Lung (tissue), 12 donors: ENCODE results near the gene SULF2. TPM values are rescaled to one million over a fixed set of nuclear protein-coding genes. Genes with fewer than 3 reads are reported as not detected.

Experiments
- ATAC-seq: fragments of 200-7000 bp; cut with Tn5 transposase; one replicate; pipeline ENCODE4 v1.9.1; 2020; ENCODE audit warnings: moderate number of reproducible peaks; ENCODE audit not compliant: insufficient read depth, low FRiP score
- DNase-seq, 3 donors: peaks; one replicate each; pipeline ENCODE4 v3.0.0-alpha.2; 2013 to 2017
- H3K27ac ChIP-seq, 2 donors: one replicate each; pipeline ENCODE4 v1.5.1; 2013; ENCODE audit warnings: mild to moderate bottlenecking in 2 of 2, moderate library complexity in 2 of 2, control low read depth in 1 of 2, inconsistent platforms in 1 of 2, low read depth in 1 of 2, low read length in 1 of 2
- H3K27me3 ChIP-seq, 3 donors: one replicate each; pipeline ENCODE4 v1.5.1; 2013; ENCODE audit warnings: low read length in 2 of 3; ENCODE audit not compliant: control insufficient read depth in 3 of 3, insufficient read depth in 3 of 3
- H3K36me3 ChIP-seq, 4 donors: one replicate each; pipeline ENCODE4 v1.5.1; 2013; ENCODE audit warnings: low read length in 4 of 4, mild to moderate bottlenecking in 1 of 4, moderate library complexity in 1 of 4; ENCODE audit not compliant: control insufficient read depth in 4 of 4, insufficient read depth in 4 of 4
- H3K4me1 ChIP-seq, 5 donors: one replicate each; pipeline ENCODE4 v1.5.1; 2013; ENCODE audit warnings: low read length in 5 of 5, mild to moderate bottlenecking in 2 of 5, moderate library complexity in 1 of 5; ENCODE audit not compliant: control insufficient read depth in 5 of 5, insufficient read depth in 5 of 5
- H3K4me3 ChIP-seq: one replicate; pipeline ENCODE4 v1.5.1; 2013; ENCODE audit warnings: mild to moderate bottlenecking, control low read depth, moderate library complexity
- H3K9ac ChIP-seq, 2 donors: one replicate each; pipeline ENCODE4 v1.5.1; 2013; ENCODE audit warnings: low read length in 2 of 2, control low read depth in 1 of 2; ENCODE audit not compliant: insufficient read depth in 1 of 2
- H3K9me3 ChIP-seq, 4 donors: one replicate each; pipeline ENCODE4 v1.5.1; 2013; ENCODE audit warnings: low read length in 3 of 4, mild to moderate bottlenecking in 1 of 4, moderate library complexity in 1 of 4; ENCODE audit not compliant: control insufficient read depth in 4 of 4, insufficient read depth in 3 of 4
- WGBS, 2 donors: extraction: QIAGEN DNeasy Blood & Tissue Kit; methylation state at CpG; one replicate each; pipeline ENCODE4 v1.1.7; 2013; 5-methylcytosine and 5-hydroxymethylcytosine counted together
- polyA plus RNA-seq, 2 donors: library from polyadenylated mRNA; stranded (reverse); fragments of 200-250 nt; gene quantifications; one replicate each; pipeline ENCODE4 v1.2.1, GENCODE V29; 2013
- total RNA-seq, 2 donors: library from RNA; depleted of rRNA in 1 of 2; stranded (reverse); fragments of >200 nt in 1 of 2; gene quantifications; one replicate each; pipeline ENCODE4 v1.2.1, GENCODE V29; 2014 to 2021
- TF ChIP-seq, protein P1 (sequence below): IDR thresholded peaks from 2 replicates; pipeline ENCODE4 v1.5.1; 2012; ENCODE audit warnings: mild to moderate bottlenecking; ENCODE audit errors: control extremely low read depth, extremely low read depth
- donor health status: control.
- donor health status: control.
- donor health status: Bipolar disorder and iron deficiency.
- donor health status: healthy.
- donor health status: DM: yes; HTN: yes; CAD: no.

SULF2 gene
- total and polyA plus RNA-seq, 4 donors, result 17.7 to 42.4 (median 23.6) TPM

DNA sequence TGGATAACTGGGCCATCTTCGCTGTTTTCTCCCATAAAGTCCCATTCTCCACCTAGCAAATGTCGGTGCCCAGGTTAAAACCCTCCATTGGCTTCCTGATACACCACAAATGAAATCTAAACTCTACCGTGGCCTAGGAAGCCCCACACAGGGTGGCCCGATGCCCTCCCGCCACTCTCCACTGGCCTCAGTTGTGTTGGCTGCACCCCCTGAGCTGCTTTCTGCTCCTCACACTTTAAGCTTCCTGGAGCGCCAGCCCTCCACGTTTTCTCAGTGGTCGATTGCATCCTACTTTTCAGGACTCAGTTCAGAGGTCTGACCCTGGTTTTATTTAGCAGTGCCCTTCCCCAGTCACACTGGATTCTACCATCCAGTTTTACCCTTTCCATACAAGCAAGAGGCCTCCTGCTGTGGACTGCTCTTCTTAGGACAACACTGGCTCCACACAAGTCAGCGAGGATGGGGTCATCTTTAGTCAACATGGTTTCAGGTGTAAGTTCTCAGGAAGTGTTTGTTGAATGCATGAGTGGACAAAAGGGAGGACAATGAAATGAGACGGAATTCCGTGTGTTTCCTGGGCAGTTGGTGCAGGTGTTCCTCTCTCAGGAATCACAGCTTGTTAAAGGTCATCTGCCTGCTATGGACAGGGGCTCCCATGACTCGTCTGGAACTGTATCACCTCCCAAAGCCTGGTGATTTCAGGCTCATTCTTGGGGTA, 124.1 kb downstream of the SULF2 start:
- no peaks in the 10 kb centered on the region for H3K9me3 ChIP-seq
- H3K36me3 ChIP-seq, result peaks cover 4 to 9% (median 7%) of the 10 kb centered on the region in 4 donors
- H3K27me3 ChIP-seq, result no peaks in the 10 kb centered on the region
- 84 to 91% methylated on average over 12 of the region's 12 CpGs for WGBS, 2 donors
- peak in 1 of 3 donors; percentile 17 for DNase-seq
- ATAC-seq, result no peak
- no peak overlapping the region for H3K27ac ChIP-seq
- no peaks in the 10 kb centered on the region for H3K4me1 ChIP-seq
- TF ChIP-seq, protein P1, sequence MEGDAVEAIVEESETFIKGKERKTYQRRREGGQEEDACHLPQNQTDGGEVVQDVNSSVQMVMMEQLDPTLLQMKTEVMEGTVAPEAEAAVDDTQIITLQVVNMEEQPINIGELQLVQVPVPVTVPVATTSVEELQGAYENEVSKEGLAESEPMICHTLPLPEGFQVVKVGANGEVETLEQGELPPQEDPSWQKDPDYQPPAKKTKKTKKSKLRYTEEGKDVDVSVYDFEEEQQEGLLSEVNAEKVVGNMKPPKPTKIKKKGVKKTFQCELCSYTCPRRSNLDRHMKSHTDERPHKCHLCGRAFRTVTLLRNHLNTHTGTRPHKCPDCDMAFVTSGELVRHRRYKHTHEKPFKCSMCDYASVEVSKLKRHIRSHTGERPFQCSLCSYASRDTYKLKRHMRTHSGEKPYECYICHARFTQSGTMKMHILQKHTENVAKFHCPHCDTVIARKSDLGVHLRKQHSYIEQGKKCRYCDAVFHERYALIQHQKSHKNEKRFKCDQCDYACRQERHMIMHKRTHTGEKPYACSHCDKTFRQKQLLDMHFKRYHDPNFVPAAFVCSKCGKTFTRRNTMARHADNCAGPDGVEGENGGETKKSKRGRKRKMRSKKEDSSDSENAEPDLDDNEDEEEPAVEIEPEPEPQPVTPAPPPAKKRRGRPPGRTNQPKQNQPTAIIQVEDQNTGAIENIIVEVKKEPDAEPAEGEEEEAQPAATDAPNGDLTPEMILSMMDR, result no peak
- no peak overlapping the region for H3K9ac ChIP-seq
- H3K4me3 ChIP-seq, result no peak overlapping the region

DNA sequence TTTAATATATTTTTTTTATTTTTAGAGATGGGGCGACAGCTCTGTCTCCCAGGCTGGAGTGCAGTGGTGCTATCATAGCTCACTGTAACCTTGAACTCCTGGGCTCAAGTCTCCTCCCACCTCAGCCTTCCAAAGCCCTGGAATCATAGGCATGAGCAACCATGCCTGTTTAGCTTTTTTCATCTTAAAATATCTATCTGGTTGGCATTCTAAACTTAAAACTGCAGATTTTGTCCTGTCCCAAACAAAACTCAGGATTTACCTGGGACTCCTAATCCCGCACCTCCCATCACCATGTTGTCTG, 124.7 kb downstream of the SULF2 start:
- H3K4me3 ChIP-seq, result no peak overlapping the region
- no peak overlapping the region for H3K27ac ChIP-seq
- WGBS, 2 donors, result 96 to 97% methylated on average over 2 of the region's 2 CpGs
- no peak for ATAC-seq
- DNase-seq, result no peak
- H3K27me3 ChIP-seq, result no peaks in the 10 kb centered on the region
- no peaks in the 10 kb centered on the region for H3K4me1 ChIP-seq
- peaks cover 4 to 9% (median 7%) of the 10 kb centered on the region in 4 donors for H3K36me3 ChIP-seq
- no peaks in the 10 kb centered on the region for H3K9me3 ChIP-seq
- H3K9ac ChIP-seq, result no peak overlapping the region
- TF ChIP-seq, protein P1, result no peak

GRCh38 chr20:47659904-47660601, 125.2 kb downstream of the SULF2 start:
- 53 to 71% methylated on average over 7 of the region's 7 CpGs for WGBS, 2 donors
- DNase-seq (no peak), ATAC-seq (no peak)
- H3K27me3 ChIP-seq, result no peaks in the 10 kb centered on the region
- no peak overlapping the region for H3K9ac ChIP-seq
- TF ChIP-seq, protein P1, result no peak
- no peak overlapping the region for H3K4me3 ChIP-seq
- no peaks in the 10 kb centered on the region for H3K9me3 ChIP-seq
- no peak overlapping the region for H3K27ac ChIP-seq
- H3K36me3 ChIP-seq, result peaks cover 4 to 13% (median 7%) of the 10 kb centered on the region in 4 donors
- H3K4me1 ChIP-seq, result no peaks in the 10 kb centered on the region
